B cell (primary cell): Measurements from ENCODE around the gene STARD6. TPM values are rescaled to one million over a fixed set of nuclear protein-coding genes. Genes with fewer than 3 reads are reported as not detected.
A peak's percentile ranks its signal among the peaks of the same experiment; 100 is the strongest.

Source experiments
- ATAC-seq: fragments of 200-7000 bp; cut with Tn5 transposase; one replicate; pipeline ENCODE4 v1.10.0; 2021; ENCODE audit warnings: low read depth, mild to moderate bottlenecking, moderate number of reproducible peaks, moderate library complexity
- CTCF ChIA-PET: fragments of 350-600 bp; sonication (Branson Sonifier 250); formaldehyde crosslinking; loops from one replicate; lab custom pipeline; 2021; ENCODE audit warnings: antibody characterized with exemption, inconsistent platforms; lab: Charles Lee
- POLR2A ChIA-PET: fragments of 350-600 bp; sonication (Branson Sonifier 250); formaldehyde crosslinking; loops from one replicate; lab custom pipeline; 2021; ENCODE audit warnings: antibody characterized with exemption; lab: Charles Lee
- DNase-seq: peaks from one replicate; pipeline ENCODE4 v3.0.0; 2013
- H2AFZ ChIP-seq: 2 replicates; pipeline ENCODE4 v1.6.1; 2012; ENCODE audit warnings: mild to moderate bottlenecking, low read depth, low read length; ENCODE audit not compliant: insufficient read depth, poor library complexity, severe bottlenecking
- H3K27ac ChIP-seq, 2 donors: 1 replicate in 1 of 2; 2 replicates in 1 of 2; pipeline ENCODE4 v1.5.1; 2012 to 2013; ENCODE audit warnings: low read length in 2 of 2, mild to moderate bottlenecking in 2 of 2, moderate library complexity in 1 of 2
- H3K27me3 ChIP-seq, 4 experiments: fragments of 200-600 bp in 1 of 4; sonication (generic) in 1 of 4; replicated peaks in 1 of 4; 1 replicate in 2 of 4; 2 replicates in 2 of 4; pipeline versions ENCODE4 v1.6.1 to v1.7.0; 2013 to 2016; ENCODE audit warnings: low read length in 3 of 4, mild to moderate bottlenecking in 2 of 4, mixed read lengths in 1 of 4, moderate library complexity in 1 of 4; ENCODE audit not compliant: insufficient read depth in 4 of 4, control insufficient read depth in 3 of 4; ENCODE audit errors: control extremely low read depth in 1 of 4
- H3K36me3 ChIP-seq, 2 experiments: replicated peaks in 1 of 2; 1 replicate in 1 of 2; 2 replicates in 1 of 2; pipeline versions ENCODE4 v1.6.1 to v1.7.1; 2013; ENCODE audit warnings: low read length in 1 of 2; ENCODE audit not compliant: insufficient read depth in 2 of 2, control insufficient read depth in 1 of 2; ENCODE audit errors: control extremely low read depth in 1 of 2, extremely low read depth in 1 of 2
- H3K4me1 ChIP-seq, 2 donors: fragments of 200-600 bp in 1 of 2; sonication (generic) in 1 of 2; 1 replicate in 1 of 2; 2 replicates in 1 of 2; pipeline versions ENCODE4 v1.5.1 to v1.6.1; 2013 to 2017; ENCODE audit warnings: low read length in 2 of 2; ENCODE audit not compliant: control insufficient read depth in 2 of 2, insufficient read depth in 2 of 2
- H3K4me2 ChIP-seq: replicated peaks from 2 replicates; pipeline ENCODE3; 2012; ENCODE audit warnings: mild to moderate bottlenecking, low read depth, low read length; ENCODE audit not compliant: poor library complexity, severe bottlenecking
- H3K4me3 ChIP-seq, 5 experiments: fragments of 200-600 bp in 1 of 5; sonication (generic) in 1 of 5; 1 replicate in 3 of 5; 2 replicates in 2 of 5; pipeline versions ENCODE4 v1.5.1 to v1.7.0; 2011 to 2016; ENCODE audit warnings: low read length in 4 of 5, mild to moderate bottlenecking in 4 of 5, low read depth in 2 of 5, control low read depth in 1 of 5, moderate library complexity in 1 of 5; ENCODE audit not compliant: insufficient read depth in 1 of 5; ENCODE audit errors: control extremely low read depth in 1 of 5, extremely low read depth in 1 of 5
- H3K79me2 ChIP-seq: fragments of 200-600 bp; sonication (generic); one replicate; pipeline ENCODE4 v1.6.0; 2016; ENCODE audit warnings: low read length; ENCODE audit not compliant: control insufficient read depth, insufficient read depth
- H3K9ac ChIP-seq: fragments of 200-600 bp; sonication (generic); 2 replicates; pipeline ENCODE4 v1.6.1; 2017; ENCODE audit warnings: mild to moderate bottlenecking, low read length, moderate library complexity
- H3K9me3 ChIP-seq, 3 donors: one replicate each; pipeline versions ENCODE4 v1.6.1 to v1.7.1; 2013; ENCODE audit warnings: low read length in 2 of 3; ENCODE audit not compliant: control insufficient read depth in 2 of 3, insufficient read depth in 1 of 3; ENCODE audit errors: control extremely low read depth in 1 of 3
- H4K20me1 ChIP-seq: 2 replicates; pipeline ENCODE4 v1.6.0; 2012; ENCODE audit warnings: mild to moderate bottlenecking, low read length; ENCODE audit not compliant: insufficient read depth, control insufficient read depth, poor library complexity, severe bottlenecking
- H3K27ac Mint-ChIP-seq: one replicate; pipeline ENCODE4 v1.8.0; 2021; ENCODE audit warnings: mixed read lengths
- H3K27me3 Mint-ChIP-seq: one replicate; pipeline ENCODE4 v1.8.0; 2021; ENCODE audit warnings: mixed read lengths
- H3K4me1 Mint-ChIP-seq: one replicate; pipeline ENCODE4 v1.8.0; 2021; ENCODE audit warnings: mixed read lengths
- H3K4me3 Mint-ChIP-seq: one replicate; pipeline ENCODE4 v1.8.0; 2021; ENCODE audit warnings: mixed read lengths
- H3K9me3 Mint-ChIP-seq: one replicate; pipeline ENCODE4 v1.8.0; 2022; ENCODE audit warnings: mixed read lengths; ENCODE audit not compliant: insufficient read depth
- EZH2 ChIP-seq: IDR thresholded peaks from 2 replicates; pipeline ENCODE4 v1.6.1; 2012; ENCODE audit warnings: borderline replicate concordance, low read depth, mild to moderate bottlenecking, moderate library complexity, low read length; ENCODE audit not compliant: insufficient read depth, poor library complexity, severe bottlenecking
- WGBS: methylation state at CpG from one replicate; pipeline ENCODE4 v1.1.5; 2013; ENCODE audit warnings: missing lambda C conversion rate; ENCODE audit not compliant: insufficient coverage; 5-methylcytosine and 5-hydroxymethylcytosine counted together
- intact Hi-C: fragments of 100-400 bp; cut with micrococcal nuclease; formaldehyde crosslinking; loops from one replicate; pipeline ENCODE4 v1.10.0; 2022
- polyA plus RNA-seq: library from polyadenylated mRNA; depleted of rRNA; stranded (reverse); fragments of >200 nt; gene quantifications from 2 replicates; pipeline ENCODE4 v1.2.3, GENCODE V29; 2012
- total RNA-seq, 2 donors: library from RNA; stranded (reverse); fragments of 120-200 nt in 1 of 2; gene quantifications; 1 replicate in 1 of 2; 2 replicates in 1 of 2; pipeline versions ENCODE4 v1.2.3 to v1.2.4, GENCODE V29; 2013 to 2022
- TF ChIP-seq, protein P1 (sequence below): fragments of 200-600 bp; IDR thresholded peaks from one replicate; pipeline ENCODE4 v1.8.0; 2022; ENCODE audit warnings: antibody characterized with exemption, mild to moderate bottlenecking

The STARD6 gene
- total and polyA plus RNA-seq, 2 donors (not counting 1 experiment from before 2014, with no cell fraction given) = not detected

DNA sequence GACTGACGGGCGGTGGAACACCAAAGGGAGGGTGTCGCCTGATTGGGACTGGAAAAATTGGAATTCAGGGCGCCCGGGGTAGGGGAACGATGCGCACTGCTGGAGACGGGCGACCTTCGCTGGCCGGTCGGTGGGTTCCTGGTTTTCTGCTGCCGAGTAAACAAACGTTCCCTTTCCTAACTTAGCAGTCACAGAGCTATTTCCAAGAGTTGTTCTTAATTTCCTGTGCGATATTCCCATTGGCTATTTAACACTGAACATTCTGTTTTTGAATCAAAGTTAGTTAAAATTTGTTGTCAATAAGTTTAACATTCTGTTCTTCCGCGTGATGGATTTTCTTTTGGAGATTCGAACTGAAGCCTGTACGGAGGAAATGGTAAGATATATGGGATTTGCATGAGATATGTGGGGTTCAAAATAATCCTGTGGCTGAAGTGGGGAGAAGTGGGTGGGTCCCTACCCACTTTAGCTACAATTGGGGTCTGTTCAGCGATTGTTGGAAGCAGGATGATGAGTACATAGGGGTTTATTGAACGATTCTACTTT is 910 bp upstream of the STARD6 start:
- intact Hi-C loops = no loop called here

More for the DNA sequence above, 910 bp upstream of the STARD6 start:
- 3% methylated on average over 16 of the region's 21 CpGs for WGBS
- Histone ChIP-seq H3K9ac (peak overlapping the region; percentile 93), H3K79me2 (peaks cover 5% of the 10 kb centered on the region), H3K9me3 (no peaks in the 10 kb centered on the region), H2AFZ (peak overlapping the region; percentile 99), H4K20me1 (no peaks in the 10 kb centered on the region), H3K27ac (peak overlapping the region in 1 of 2 donors; percentile 80), H3K4me3 (peak overlapping the region; percentile 75 to 99 (median 82)), H3K36me3 (no peaks in the 10 kb centered on the region), H3K27me3 (no peaks in the 10 kb centered on the region), H3K4me1 (peaks cover 8 to 9% of the 10 kb centered on the region in 2 donors), H3K4me2 (peak overlapping the region; percentile 86)
- DNase-seq (no peak), ATAC-seq (no peak)
- TF ChIP-seq, protein P1, sequence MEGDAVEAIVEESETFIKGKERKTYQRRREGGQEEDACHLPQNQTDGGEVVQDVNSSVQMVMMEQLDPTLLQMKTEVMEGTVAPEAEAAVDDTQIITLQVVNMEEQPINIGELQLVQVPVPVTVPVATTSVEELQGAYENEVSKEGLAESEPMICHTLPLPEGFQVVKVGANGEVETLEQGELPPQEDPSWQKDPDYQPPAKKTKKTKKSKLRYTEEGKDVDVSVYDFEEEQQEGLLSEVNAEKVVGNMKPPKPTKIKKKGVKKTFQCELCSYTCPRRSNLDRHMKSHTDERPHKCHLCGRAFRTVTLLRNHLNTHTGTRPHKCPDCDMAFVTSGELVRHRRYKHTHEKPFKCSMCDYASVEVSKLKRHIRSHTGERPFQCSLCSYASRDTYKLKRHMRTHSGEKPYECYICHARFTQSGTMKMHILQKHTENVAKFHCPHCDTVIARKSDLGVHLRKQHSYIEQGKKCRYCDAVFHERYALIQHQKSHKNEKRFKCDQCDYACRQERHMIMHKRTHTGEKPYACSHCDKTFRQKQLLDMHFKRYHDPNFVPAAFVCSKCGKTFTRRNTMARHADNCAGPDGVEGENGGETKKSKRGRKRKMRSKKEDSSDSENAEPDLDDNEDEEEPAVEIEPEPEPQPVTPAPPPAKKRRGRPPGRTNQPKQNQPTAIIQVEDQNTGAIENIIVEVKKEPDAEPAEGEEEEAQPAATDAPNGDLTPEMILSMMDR = no peak
- TF ChIP-seq EZH2 = no peak
- no peaks in the 10 kb centered on the region for H3K27me3 Mint-ChIP-seq
- peaks cover 17% of the 10 kb centered on the region for H3K4me1 Mint-ChIP-seq
- H3K27ac Mint-ChIP-seq = peak overlapping the region; percentile 82
- ChIA-PET POLR2A (interaction anchor here (1.3 kb wide), 1 partner anchor 136 kb away, joined by 3 read pairs; no protein-coding TSS in a partner anchor), CTCF (interaction anchor here (0.9 to 4.6 kb wide), 5 partner anchors 33 to 141 kb away, joined by 3 to 26 read pairs (median 6); partner anchors contain the start of gene POLI)
- peak overlapping the region; percentile 92 for H3K4me3 Mint-ChIP-seq
- no peaks in the 10 kb centered on the region for H3K9me3 Mint-ChIP-seq
